ENCODE data around the gene PPP2R5A. TPM values are rescaled to one million over a fixed set of nuclear protein-coding genes. Genes with fewer than 3 reads are reported as not detected.

Gene PPP2R5A
- total RNA-seq, 4 donors from 2014 or later: 43.2 to 88.9 (median 59.5) TPM

- ATAC-seq: no peak
- no peaks in the 10 kb centered on the region for H3K27me3 ChIP-seq
- no peak overlapping the region for H3K4me3 ChIP-seq
- no peaks in the 10 kb centered on the region for H3K9me3 ChIP-seq
- no peak for TF ChIP-seq EP300 (IDR thresholded peaks at IDR 0.05)
- TF ChIP-seq POLR2AphosphoS5 (IDR thresholded peaks at IDR 0.05): no peak
- TF ChIP-seq POLR2A (IDR thresholded peaks at IDR 0.05): no peak
- no peak for TF ChIP-seq CTCF (IDR thresholded peaks at IDR 0.05)
- H3K36me3 ChIP-seq: no peaks in the 10 kb centered on the region
- peaks cover 0 to 84% (median 27%) of the 10 kb centered on the region in 3 donors for H3K4me1 ChIP-seq
- 28 to 46% methylated on average over 3 of the region's 4 CpGs for WGBS, 2 donors (ENCODE audit: low coverage in 1 of 2)
- peak overlapping the region in 3 of 4 donors; percentile 35 to 70 (median 57) for H3K27ac ChIP-seq
Observed at GRCh38 chr1:212238552-212238951, 46.7 kb upstream of the PPP2R5A start.

- peak overlapping the region; percentile 66 to 78 (median 74) for H3K27ac ChIP-seq
- H3K9me3 ChIP-seq: no peaks in the 10 kb centered on the region
- ATAC-seq: no peak
- H3K36me3 ChIP-seq: no peaks in the 10 kb centered on the region
- TF ChIP-seq POLR2AphosphoS5 (IDR thresholded peaks at IDR 0.05): no peak
- no peak for TF ChIP-seq CTCF (IDR thresholded peaks at IDR 0.05)
- no peak for TF ChIP-seq POLR2A (IDR thresholded peaks at IDR 0.05)
- TF ChIP-seq EP300 (IDR thresholded peaks at IDR 0.05): no peak
- no peaks in the 10 kb centered on the region for H3K27me3 ChIP-seq
- H3K4me3 ChIP-seq: no peak overlapping the region
- 63 to 74% methylated on average over 2 of the region's 2 CpGs for WGBS, 2 donors (ENCODE audit: low coverage in 1 of 2)
- peaks cover 0 to 65% (median 17%) of the 10 kb centered on the region in 3 donors for H3K4me1 ChIP-seq
Observed at GRCh38 chr1:212241501-212241900, 43.7 kb upstream of the PPP2R5A start.

DNA sequence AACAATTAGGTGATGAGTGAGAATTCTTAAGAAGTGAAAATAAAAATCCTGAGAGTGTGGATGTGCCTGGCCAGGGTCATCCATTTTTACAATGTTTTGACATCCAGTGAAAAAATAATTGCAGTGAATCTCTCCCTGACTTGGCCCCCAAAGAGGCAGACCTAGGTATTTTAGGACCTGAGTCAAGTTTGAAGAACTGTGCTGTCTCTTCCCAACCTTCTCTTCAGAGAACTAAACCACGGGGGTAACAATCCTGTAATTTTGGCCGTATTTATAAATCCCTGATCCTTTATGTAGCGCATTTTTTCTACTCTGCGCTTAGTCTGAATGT lies 43.3 kb upstream of the PPP2R5A start:
- Histone ChIP-seq H3K9me3 (no peaks in the 10 kb centered on the region), H3K27ac (peak overlapping the region; percentile 66 to 78 (median 74)), H3K27me3 (no peaks in the 10 kb centered on the region), H3K36me3 (no peaks in the 10 kb centered on the region), H3K4me1 (peaks cover 0 to 65% (median 17%) of the 10 kb centered on the region in 3 donors), H3K4me3 (peak overlapping the region in 1 of 2 donors; percentile 9)
- TF ChIP-seq EP300 (IDR thresholded peaks at IDR 0.05) (no peak), CTCF (IDR thresholded peaks at IDR 0.05) (no peak)
- WGBS, 2 donors (ENCODE audit: low coverage in 1 of 2): 36 to 49% methylated on average over 2 to 4 of the region's 4 CpGs
- no peak for ATAC-seq

GRCh38 chr1:212242288-212242984 lies 42.8 kb upstream of the PPP2R5A start:
- Histone ChIP-seq H3K36me3 (no peaks in the 10 kb centered on the region), H3K4me3 (peak overlapping the region in 1 of 2 donors; percentile 9), H3K27ac (peak overlapping the region; percentile 66 to 78 (median 74)), H3K9me3 (no peaks in the 10 kb centered on the region), H3K4me1 (peaks cover 0 to 70% (median 17%) of the 10 kb centered on the region in 3 donors), H3K27me3 (no peaks in the 10 kb centered on the region)
- WGBS, 2 donors (ENCODE audit: low coverage in 1 of 2): 27 to 54% methylated on average over 9 to 11 of the region's 11 CpGs
- TF ChIP-seq POLR2A (IDR thresholded peaks at IDR 0.05) (no peak), POLR2AphosphoS5 (IDR thresholded peaks at IDR 0.05) (no peak), EP300 (IDR thresholded peaks at IDR 0.05) (no peak), CTCF (IDR thresholded peaks at IDR 0.05) (no peak)
- ATAC-seq: peak; percentile 48

DNA sequence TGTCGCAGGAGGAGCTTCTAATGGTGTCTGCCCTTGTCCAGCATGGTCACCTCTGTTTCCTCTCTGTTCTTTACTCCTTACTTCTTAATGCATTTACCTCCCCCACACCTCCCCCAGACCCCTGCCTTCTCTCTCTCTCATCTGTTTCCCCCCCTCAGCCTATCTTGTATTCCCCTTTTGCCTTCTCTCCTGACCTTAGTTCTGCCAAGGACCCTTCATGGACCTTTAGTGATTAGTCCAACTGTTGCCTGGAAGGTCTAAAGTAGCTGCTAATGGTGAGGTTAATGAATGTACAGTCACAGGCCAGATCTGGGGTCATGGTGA lies 42.3 kb upstream of the PPP2R5A start:
- Histone ChIP-seq H3K36me3 (no peaks in the 10 kb centered on the region), H3K4me3 (no peak overlapping the region), H3K27me3 (no peaks in the 10 kb centered on the region), H3K27ac (peak overlapping the region in 3 of 4 donors; percentile 71 to 78 (median 76)), H3K9me3 (no peaks in the 10 kb centered on the region), H3K4me1 (peaks cover 0 to 76% (median 17%) of the 10 kb centered on the region in 3 donors)
- ATAC-seq: no peak
- WGBS, 2 donors (ENCODE audit: low coverage in 1 of 2): 78 to 100% methylated on average over 1 of the region's 1 CpG
- TF ChIP-seq POLR2AphosphoS5 (IDR thresholded peaks at IDR 0.05) (no peak), CTCF (IDR thresholded peaks at IDR 0.05) (no peak)
